Measurements from ENCODE around the gene CDCA5.

CDCA5 gene

GRCh38 chr11:65107751-65108468 lies 24.1 kb upstream of the CDCA5 start:
- no peak for DNase-seq

DNA sequence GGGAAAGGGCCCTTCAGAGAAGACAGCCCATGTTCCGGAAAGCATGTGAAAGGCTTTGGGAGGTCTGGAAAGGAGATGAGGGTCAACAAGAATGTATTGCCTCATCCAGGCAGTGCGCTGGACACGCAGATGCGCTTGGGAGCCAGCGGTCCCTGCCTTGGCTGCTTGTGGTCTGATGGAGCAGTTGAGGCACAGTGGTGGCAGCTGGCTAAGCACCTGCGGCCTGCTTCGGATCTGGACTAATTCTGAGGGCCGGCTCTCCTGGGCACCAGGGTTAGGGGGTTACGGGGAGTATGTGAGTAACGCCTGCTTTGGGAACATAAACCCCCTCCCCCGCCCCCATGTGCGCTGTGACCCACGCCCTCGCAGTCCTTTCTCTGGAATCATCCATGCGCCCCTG lies 23.2 kb upstream of the CDCA5 start:
- DNase-seq: no peak

DNA sequence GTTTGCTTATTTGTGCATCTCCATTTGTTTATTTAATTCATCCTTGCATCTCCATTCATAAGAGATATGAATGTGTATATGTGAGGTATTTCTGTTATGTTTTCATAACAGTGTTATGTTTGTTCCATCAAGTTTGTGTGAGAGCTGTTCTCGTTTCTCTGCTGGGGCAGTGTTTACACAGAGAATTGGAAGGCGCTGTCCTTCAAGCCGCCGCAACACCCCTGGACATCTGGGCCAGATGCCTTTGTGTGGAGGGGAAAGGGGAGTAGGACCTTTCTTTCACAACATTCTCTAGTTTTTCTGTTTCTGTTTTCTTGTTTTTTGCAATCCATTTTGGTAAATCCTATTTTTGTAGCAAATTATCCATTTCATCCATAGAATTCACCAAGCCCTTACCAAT lies 20.8 kb upstream of the CDCA5 start:
- DNase-seq: no peak

- no peak for DNase-seq
Observed at GRCh38 chr11:65103476-65103875, 19.6 kb upstream of the CDCA5 start.

DNA sequence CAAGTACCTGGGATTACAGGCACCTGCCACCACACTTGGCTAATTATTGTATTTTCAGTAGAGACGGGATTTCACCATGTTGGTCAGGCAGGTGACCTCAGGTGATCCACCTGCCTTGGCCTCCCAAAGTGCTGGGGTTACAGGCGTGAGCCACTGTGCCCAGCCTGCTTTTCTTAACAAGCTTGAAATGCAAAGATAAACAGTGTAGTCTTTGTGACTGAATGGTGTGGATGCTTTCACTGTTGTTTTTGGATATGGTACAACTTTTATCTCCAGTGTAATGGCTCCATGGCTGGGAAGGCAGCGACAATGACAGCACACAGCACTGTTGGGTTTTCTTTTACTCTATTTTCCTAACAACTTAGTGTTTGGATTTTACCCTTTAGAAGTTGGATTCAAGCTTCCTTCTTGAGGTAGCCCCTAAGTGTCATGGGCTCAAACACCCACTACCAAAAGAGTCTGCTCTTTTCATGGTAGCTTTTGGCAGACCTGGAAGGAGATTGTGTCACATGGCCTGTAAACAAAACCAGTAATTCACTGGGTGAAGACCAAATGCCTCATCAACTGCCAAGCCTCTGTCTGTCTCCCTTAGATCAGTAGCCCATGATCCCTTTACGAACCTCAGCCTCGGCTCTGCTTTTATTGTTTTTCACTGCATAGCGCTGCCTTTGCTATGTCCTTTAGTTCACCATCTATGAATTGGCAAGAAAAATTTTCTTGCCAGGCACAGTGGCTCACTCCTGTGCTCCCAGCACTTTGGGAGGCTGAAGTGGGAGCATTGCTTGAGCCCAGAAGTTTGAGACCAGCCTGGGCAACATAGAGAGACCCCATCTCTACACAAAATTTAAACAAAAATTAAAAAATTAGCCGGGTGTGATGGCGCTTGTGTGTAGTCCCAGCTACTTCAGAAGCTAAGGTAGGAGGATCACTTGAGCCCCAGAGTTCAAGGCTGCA lies 18.6 kb upstream of the CDCA5 start:
- DNase-seq: peak in 24 of 56 donors; percentile 6 to 71 (median 40)

GRCh38 chr11:65100674-65101350 lies 17.0 kb upstream of the CDCA5 start:
- no peak for DNase-seq

- peak in 1 of 56 donors; percentile 55 for DNase-seq
Observed at GRCh38 chr11:65096926-65097325, 13.1 kb upstream of the CDCA5 start.

DNA sequence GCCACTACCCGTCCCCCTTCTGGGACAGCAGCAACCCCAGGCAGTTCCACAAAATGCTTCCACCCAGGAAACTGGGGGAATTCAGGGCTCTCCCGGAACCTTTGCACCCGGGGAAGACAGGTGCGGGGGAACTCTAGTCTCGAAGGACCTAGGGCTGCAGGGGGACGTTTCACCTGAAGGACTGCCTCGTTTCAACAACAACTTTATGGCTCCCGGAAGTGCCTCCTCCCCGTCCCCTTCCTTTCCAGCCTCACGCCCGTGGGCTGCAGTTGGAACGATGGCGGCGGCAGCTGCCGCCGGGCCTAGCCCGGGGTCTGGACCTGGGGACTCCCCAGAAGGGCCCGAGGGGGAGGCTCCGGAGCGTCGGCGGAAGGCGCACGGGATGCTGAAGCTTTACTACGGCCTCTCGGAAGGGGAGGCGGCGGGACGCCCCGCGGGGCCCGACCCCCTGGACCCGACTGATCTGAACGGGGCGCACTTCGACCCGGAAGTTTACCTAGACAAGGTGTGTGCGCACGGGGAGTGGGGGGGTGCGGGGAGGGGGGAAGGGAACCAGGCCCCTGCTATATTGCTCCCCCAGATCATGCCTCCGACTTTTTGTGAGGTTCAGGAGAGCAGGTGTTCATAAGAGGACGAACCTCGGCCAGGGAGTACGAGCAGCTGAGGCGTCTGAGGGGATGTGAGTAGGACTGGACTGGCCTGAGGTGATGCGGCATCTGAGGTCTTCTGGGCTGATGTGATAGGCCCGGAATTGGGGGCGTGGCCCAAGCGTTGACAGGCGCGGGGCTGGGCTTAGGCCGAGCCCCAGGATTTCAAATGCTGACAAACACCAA lies 12.3 kb upstream of the CDCA5 start, which contains the start of gene VPS51:
TSS of gene VPS51 (plus strand) at position 241 of the 833 bp plus-strand sequence. CDS start at position 278, 37 bp downstream.
- peak; percentile 27 to 89 (median 79) for DNase-seq

DNA sequence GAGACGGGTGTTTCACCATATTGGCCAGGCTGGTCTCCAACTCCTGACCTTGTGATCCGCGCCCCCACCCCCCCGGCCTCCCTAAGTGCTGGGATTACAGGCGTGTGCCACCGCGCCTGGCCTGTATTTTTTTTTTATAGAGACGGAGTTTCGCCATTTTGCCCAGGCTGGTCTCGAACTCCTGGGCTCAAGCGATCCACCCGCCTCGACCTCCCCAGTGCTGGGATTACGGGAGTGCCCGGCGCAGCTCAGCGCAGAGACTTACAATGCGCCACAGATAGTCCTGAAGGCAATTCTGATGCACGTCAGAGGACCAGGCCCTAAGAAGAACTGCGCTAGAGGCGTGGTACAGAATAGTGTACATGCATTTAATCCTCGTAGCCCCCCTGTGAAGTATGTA lies 11.6 kb upstream of the CDCA5 start:
- no peak for DNase-seq

- DNase-seq: peak in 25 of 56 donors; percentile 10 to 72 (median 44)
Observed at GRCh38 chr11:65090628-65091027, 6.8 kb upstream of the CDCA5 start.

DNA sequence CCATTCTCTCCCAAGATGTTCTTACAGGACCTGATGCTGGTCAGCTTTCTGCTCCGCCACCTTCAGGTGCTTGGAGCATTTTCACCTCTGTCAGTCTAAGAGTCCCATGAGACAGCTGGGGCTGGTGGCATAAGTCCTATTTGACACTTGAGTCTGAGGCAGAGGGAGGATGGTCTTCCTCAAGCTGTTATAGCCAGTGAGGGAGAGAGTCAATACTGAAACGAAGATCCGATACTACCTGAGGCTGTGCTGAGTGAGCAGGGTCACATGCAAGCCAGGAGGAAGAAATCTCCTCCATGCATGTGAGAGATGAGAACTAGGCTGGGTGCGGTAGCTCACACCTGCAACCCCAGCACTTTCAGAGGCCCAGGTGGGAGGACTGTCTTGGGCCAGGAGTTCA lies 5.8 kb upstream of the CDCA5 start:
- DNase-seq: no peak

DNA sequence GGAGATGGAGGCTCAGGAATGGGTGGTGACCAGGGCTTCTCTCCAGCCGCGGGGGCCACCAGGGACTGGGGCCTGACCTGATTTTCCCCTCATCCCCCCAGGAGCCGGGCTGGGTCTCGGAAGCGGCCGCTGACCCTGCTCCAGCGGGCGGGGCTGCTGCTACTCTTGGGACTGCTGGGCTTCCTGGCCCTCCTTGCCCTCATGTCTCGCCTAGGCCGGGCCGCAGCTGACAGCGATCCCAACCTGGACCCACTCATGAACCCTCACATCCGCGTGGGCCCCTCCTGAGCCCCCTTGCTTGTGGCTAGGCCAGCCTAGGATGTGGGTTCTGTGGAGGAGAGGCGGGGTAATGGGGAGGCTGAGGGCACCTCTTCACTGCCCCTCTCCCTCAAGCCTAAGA lies 4.0 kb upstream of the CDCA5 start:
- no peak for DNase-seq

- DNase-seq: no peak
Observed at GRCh38 chr11:65087216-65087615, 3.4 kb upstream of the CDCA5 start.

- no peak for DNase-seq
Observed at GRCh38 chr11:65086809-65087208, 3.0 kb upstream of the CDCA5 start.

DNA sequence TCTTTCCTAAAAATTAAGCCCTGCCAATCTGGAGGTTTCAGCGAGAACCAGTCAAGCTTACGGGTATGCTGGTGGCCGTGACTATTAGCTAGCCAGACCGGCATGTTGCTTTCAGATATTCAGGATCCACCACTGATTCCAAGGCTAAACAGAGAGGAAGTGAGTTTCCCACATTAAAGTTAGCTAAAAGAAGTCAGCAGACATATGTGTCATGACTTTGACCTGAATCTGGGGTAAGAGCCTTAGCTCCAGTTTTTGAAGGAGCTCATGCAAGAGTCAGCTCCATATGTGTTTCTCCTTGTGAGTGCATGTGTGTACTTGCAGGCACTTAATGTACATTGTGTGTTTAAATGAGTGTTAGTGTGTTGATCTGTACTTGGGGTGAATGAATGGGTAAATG lies 1.6 kb upstream of the CDCA5 start:
- no peak for DNase-seq

DNA sequence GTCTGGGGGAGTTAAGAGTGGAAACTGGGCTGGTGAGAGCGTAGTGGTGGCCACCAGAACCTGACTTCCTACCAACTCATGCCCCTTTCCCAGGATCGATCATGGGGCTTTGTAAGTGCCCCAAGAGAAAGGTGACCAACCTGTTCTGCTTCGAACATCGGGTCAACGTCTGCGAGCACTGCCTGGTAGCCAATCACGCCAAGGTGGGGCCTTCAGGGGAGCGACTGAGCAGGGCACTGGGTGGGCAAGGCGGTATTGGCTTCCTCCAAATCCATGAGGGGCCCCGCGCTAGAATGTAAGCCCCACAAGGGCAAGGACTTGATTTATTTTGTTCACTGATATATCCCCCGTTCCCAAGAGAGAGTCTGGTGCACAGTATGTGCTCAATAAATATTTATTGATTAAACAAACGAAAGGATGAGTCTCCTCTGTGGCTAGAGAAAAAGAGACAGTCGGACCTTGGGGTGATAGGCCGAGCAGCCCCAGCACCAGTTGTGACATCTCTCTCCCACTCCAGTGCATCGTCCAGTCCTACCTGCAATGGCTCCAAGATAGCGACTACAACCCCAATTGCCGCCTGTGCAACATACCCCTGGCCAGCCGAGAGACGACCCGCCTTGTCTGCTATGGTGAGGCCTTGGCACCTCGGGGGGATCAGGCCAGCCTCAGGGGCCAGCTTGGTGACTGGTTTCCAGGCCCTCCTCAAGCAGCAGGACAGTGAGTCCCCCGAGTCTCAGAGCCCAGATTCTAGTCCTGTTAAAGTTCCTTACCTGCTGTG lies 947 bp upstream of the CDCA5 start:
- DNase-seq: no peak

DNA sequence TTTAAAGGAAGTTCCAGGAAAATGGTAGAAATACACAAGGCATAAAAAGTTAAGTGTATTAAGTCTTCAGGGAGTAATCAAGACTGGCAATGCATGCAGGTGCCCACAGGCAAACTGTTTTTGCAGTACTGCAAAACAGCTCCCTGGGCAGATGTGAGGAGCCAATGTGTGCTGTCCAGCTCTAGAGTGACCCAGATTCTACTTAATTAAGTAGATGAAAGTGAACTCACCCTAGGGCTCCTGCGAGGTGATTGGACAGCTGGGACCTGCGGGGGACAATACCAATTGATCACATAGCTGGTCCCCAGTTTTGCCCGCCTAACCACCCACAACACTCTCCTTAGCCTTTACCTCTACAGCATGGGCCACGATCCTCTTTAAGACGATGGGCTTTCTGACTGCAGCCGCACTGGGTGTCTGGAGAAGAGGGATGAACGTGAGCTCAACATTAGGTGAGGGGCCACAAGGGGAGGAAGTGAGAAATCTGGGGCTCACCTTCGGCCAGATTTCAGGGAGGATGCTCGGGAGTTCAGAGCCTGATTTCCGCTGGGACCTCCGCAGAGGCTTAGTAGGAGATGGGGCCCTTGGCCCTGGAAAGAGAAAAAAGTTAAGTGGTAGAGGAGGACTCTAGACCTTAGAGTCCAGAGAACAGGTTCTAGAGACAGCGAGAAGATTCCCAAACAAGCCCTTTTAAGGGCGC lies 556 bp downstream of the CDCA5 start:
- no peak for DNase-seq

DNA sequence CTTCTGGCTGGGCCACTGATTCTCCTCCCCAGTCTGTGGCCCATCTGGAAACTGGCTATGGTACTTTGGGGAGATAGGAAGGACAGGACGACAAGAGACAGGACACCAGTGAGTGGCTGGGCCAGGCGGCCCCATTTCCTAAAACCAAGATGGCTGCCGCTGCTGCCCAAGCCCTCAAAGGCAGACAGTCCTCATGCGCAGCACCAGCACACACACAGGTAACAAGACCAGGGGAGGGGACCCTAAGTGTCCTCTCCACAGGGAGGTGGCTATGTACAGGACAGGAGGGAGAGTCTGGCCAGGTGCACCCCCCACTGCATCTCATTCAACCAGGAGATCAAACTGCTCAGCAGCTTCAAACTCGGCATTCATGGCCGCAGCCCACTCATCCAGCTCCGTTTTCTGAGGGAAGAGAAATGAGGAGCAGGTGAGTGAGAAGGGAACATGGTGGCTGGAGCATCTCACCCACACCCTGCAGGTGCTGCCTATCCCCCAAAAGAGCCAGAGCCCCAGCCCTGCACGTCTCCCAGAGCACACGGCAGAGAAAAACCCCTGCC lies 5.0 kb downstream of the CDCA5 start:
- DNase-seq: no peak

DNA sequence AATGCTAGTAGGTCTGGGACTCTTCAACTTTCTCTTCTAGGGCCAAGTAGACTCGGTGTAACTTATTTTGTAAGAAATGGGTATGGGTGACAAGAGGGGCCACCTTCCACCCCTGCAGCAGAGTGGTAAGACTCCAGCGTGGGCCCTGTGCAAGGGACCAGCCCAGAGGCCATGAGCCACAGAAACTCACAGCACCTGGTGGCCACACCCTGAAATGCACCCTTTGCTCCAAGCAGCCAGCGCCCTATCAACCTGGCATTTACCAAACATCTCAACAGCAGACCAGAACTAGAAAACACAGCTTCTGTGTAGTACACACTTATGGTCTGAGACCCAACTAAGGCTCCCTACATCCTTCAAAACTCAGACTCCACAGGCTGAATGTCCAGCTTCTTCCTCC lies 5.7 kb downstream of the CDCA5 start:
- DNase-seq: no peak

Data from amygdala (tissue), 56 donors.